Measurements from ENCODE around the gene FAF1. TPM values are rescaled to one million over a fixed set of nuclear protein-coding genes. Genes with fewer than 3 reads are reported as not detected.
A peak's percentile ranks its signal among the peaks of the same experiment; 100 is the strongest.

FAF1 gene
- total and polyA plus RNA-seq, 4 donors = 27.2 to 51.6 (median 37.1) TPM

DNA sequence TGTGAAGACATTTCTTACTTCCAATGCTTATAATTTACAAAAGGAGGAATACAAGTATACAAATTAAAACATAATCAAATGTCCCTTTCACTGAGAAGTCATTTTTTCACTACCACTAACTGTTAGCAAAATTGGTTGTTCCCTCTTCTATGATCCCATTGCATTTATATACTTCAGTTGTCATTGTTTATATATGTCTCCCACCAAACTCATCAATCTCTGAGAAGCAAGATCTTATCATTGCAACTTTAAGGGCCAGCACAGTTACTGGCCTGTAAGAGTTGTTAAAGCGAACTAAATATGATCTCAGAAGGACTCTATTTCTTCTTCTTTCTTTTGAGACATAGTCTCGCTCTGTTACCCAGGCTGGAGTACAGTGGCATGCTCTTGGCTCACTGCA, 313.5 kb downstream of the FAF1 start:
- H3K9ac ChIP-seq (ENCODE audit: insufficient read depth in 1 of 2, low read length in 2 of 2) = no peak overlapping the region
- DNase-seq (no peak), ATAC-seq (ENCODE audit: insufficient read depth, low FRiP score) (no peak)
- H3K36me3 ChIP-seq (ENCODE audit: control insufficient read depth in 4 of 4, insufficient read depth in 4 of 4, low read length in 4 of 4) = peaks cover 0 to 3% (median 0%) of the 10 kb centered on the region in 4 donors
- no peaks in the 10 kb centered on the region for H3K9me3 ChIP-seq (ENCODE audit: control insufficient read depth in 4 of 4, insufficient read depth in 3 of 4, low read length in 3 of 4)
- 98 to 99% methylated on average over 2 of the region's 2 CpGs for WGBS, 2 donors
- no peak overlapping the region for H3K4me3 ChIP-seq
- no peak overlapping the region for H3K27ac ChIP-seq (ENCODE audit: low read depth in 1 of 2, low read length in 1 of 2)
- TF ChIP-seq, protein P1, sequence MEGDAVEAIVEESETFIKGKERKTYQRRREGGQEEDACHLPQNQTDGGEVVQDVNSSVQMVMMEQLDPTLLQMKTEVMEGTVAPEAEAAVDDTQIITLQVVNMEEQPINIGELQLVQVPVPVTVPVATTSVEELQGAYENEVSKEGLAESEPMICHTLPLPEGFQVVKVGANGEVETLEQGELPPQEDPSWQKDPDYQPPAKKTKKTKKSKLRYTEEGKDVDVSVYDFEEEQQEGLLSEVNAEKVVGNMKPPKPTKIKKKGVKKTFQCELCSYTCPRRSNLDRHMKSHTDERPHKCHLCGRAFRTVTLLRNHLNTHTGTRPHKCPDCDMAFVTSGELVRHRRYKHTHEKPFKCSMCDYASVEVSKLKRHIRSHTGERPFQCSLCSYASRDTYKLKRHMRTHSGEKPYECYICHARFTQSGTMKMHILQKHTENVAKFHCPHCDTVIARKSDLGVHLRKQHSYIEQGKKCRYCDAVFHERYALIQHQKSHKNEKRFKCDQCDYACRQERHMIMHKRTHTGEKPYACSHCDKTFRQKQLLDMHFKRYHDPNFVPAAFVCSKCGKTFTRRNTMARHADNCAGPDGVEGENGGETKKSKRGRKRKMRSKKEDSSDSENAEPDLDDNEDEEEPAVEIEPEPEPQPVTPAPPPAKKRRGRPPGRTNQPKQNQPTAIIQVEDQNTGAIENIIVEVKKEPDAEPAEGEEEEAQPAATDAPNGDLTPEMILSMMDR (IDR thresholded peaks at IDR 0.05; ENCODE audit: control extremely low read depth, extremely low read depth) = no peak
- H3K27me3 ChIP-seq (ENCODE audit: control insufficient read depth in 3 of 3, insufficient read depth in 3 of 3, low read length in 2 of 3) = no peaks in the 10 kb centered on the region
- peaks cover 0 to 13% (median 3%) of the 10 kb centered on the region in 5 donors for H3K4me1 ChIP-seq (ENCODE audit: control insufficient read depth in 5 of 5, insufficient read depth in 5 of 5, low read length in 5 of 5)

DNA sequence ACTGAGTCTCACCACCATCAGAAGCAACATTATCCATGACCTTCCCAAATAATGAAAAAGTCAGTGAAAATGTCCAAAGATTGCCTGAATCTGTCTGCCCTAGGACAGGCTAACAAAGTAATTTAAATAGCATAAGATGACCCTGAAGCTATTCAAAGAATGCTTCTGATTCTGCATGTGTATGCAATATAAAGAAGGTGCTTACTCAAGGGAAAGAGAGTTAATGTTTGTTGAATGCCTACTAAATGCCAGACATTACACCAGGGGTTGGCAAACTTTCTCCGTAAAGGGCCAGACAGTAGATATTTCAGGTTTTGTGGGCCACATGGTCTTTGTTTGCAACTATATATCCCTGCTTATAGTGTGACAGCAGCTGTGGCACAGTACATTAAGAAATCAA, 314.9 kb downstream of the FAF1 start:
- no peak for ATAC-seq (ENCODE audit: insufficient read depth, low FRiP score)
- no peak for DNase-seq
- H3K4me1 ChIP-seq (ENCODE audit: control insufficient read depth in 5 of 5, insufficient read depth in 5 of 5, low read length in 5 of 5) = peaks cover 0 to 13% (median 3%) of the 10 kb centered on the region in 5 donors
- H3K9ac ChIP-seq (ENCODE audit: insufficient read depth in 1 of 2, low read length in 2 of 2) = peak overlapping the region in 1 of 2 donors; percentile 34
- no peaks in the 10 kb centered on the region for H3K27me3 ChIP-seq (ENCODE audit: control insufficient read depth in 3 of 3, insufficient read depth in 3 of 3, low read length in 2 of 3)
- H3K4me3 ChIP-seq = no peak overlapping the region
- peaks cover 0 to 3% (median 0%) of the 10 kb centered on the region in 4 donors for H3K36me3 ChIP-seq (ENCODE audit: control insufficient read depth in 4 of 4, insufficient read depth in 4 of 4, low read length in 4 of 4)
- H3K27ac ChIP-seq (ENCODE audit: low read depth in 1 of 2, low read length in 1 of 2) = no peak overlapping the region
- TF ChIP-seq, protein P1 (IDR thresholded peaks at IDR 0.05; ENCODE audit: control extremely low read depth, extremely low read depth) = no peak
- no peaks in the 10 kb centered on the region for H3K9me3 ChIP-seq (ENCODE audit: control insufficient read depth in 4 of 4, insufficient read depth in 3 of 4, low read length in 3 of 4)
- WGBS, 2 donors = 71 to 81% methylated on average over 1 of the region's 1 CpG

DNA sequence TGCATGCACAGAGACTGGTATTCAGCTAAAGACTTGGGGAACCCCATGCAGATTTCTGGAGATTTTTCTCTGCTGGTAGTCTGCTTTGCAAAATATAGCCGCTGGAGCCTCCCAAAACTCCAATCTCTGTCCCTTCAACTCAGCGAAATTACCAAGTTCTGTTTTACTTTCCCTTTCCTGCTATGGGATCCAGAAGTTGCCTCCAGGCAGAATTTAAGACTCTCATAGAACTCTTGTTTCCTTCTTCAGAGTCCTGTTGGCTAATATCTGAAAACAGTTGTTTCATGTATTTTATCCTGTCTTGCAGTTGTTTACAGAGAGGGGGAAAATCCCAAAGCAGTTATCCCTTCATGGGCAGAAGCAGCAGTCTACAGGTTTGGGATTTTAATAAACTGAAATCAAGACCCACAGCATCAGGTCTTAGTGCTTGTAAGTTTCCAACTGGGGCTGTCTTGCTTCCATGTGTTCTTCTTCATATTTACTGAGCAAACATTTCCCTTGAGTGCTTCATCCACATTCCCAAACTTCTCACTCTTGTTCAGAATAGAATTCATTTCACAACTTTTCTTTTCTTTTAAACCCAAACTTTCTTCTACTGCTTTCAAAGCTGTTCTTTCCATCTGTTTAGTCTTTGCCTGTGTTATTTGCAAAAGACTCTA, 315.5 kb downstream of the FAF1 start:
- no peak overlapping the region for H3K27ac ChIP-seq (ENCODE audit: low read depth in 1 of 2, low read length in 1 of 2)
- no peak overlapping the region for H3K4me3 ChIP-seq
- H3K36me3 ChIP-seq (ENCODE audit: control insufficient read depth in 4 of 4, insufficient read depth in 4 of 4, low read length in 4 of 4) = peaks cover 0 to 3% (median 0%) of the 10 kb centered on the region in 4 donors
- no peaks in the 10 kb centered on the region for H3K27me3 ChIP-seq (ENCODE audit: control insufficient read depth in 3 of 3, insufficient read depth in 3 of 3, low read length in 2 of 3)
- TF ChIP-seq, protein P1 (IDR thresholded peaks at IDR 0.05; ENCODE audit: control extremely low read depth, extremely low read depth) = no peak
- ATAC-seq (ENCODE audit: insufficient read depth, low FRiP score) (no peak), DNase-seq (peak in 2 of 3 donors; percentile 34 to 47)
- WGBS, 2 donors = 42 to 61% methylated on average over 2 of the region's 2 CpGs
- peaks cover 0 to 13% (median 3%) of the 10 kb centered on the region in 5 donors for H3K4me1 ChIP-seq (ENCODE audit: control insufficient read depth in 5 of 5, insufficient read depth in 5 of 5, low read length in 5 of 5)
- peak overlapping the region in 1 of 2 donors; percentile 20 for H3K9ac ChIP-seq (ENCODE audit: insufficient read depth in 1 of 2, low read length in 2 of 2)
- no peaks in the 10 kb centered on the region for H3K9me3 ChIP-seq (ENCODE audit: control insufficient read depth in 4 of 4, insufficient read depth in 3 of 4, low read length in 3 of 4)
